ENCODE data around the gene NIT2.

DNA sequence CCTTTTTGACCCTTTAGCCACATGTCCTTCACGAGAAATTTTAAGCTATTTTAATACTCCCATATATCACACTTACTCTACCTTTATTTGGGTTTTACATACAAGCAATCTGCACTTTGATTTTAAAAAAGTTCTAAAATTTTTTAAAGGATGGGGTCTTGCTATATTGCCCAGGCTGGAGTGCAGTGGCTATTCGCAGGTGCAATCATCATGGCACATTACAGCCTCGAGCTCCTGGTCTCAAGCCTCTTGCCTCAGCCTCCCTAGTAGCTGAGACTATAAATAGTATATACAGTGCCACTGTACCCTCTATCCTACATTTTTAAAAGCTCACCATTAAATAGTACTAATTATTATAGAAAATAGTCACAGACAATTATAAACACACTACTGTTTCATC is 29.9 kb downstream of the NIT2 start:
- TF ChIP-seq CREB1 (IDR thresholded peaks at IDR 0.05; ENCODE audit: low read depth): no peak
- no peak for TF ChIP-seq MAX (IDR thresholded peaks at IDR 0.05)
- TF ChIP-seq TEAD4 (IDR thresholded peaks at IDR 0.05): no peak
- TF ChIP-seq YY1 (IDR thresholded peaks at IDR 0.05; ENCODE audit: low read depth): no peak
- no peak for TF ChIP-seq EP300 (IDR thresholded peaks at IDR 0.05; ENCODE audit: borderline replicate concordance)
- TF ChIP-seq NFIC (IDR thresholded peaks at IDR 0.05): no peak
